Lower leg skin (tissue), 4 donors: ENCODE results near the gene GPR45. TPM values are rescaled to one million over a fixed set of nuclear protein-coding genes. Genes with fewer than 3 reads are reported as not detected.
A peak's percentile ranks its signal among the peaks of the same experiment; 100 is the strongest.

Experiments used
- DNase-seq, 2 donors: peaks; one replicate each; pipeline ENCODE4 v3.0.0-alpha.2; 2019; ENCODE audit warnings: low spot score in 2 of 2
- H3K4me3 ChIP-seq: fragments of 200-600 bp; sonication (generic); 2 replicates; pipeline ENCODE4 v1.5.1; 2017; ENCODE audit warnings: mild to moderate bottlenecking, low read depth; ENCODE audit not compliant: poor library complexity, severe bottlenecking
- POLR2A ChIP-seq, 2 donors: fragments of 450-650 bp; IDR thresholded peaks; one replicate each; pipeline ENCODE4 v1.6.1; 2016 to 2017; ENCODE audit warnings: antibody characterized with exemption in 2 of 2, mild to moderate bottlenecking in 1 of 2, moderate library complexity in 1 of 2
- WGBS, 2 donors: methylation state at CpG; one replicate each; pipeline ENCODE4 v1.1.5; 2018; 5-methylcytosine and 5-hydroxymethylcytosine counted together
- intact Hi-C: fragments of 100-400 bp; cut with DNase I; formaldehyde crosslinking; loops from one replicate; pipeline ENCODE4 v1.15.0; 2023; ENCODE audit warnings: low total_unique reads
- total RNA-seq, 4 donors: library from RNA; depleted of rRNA; stranded (reverse); fragments of >200 nt; gene quantifications; one replicate each; pipeline ENCODE4 v1.1.0, GENCODE V29; 2016
- TF ChIP-seq, protein P1 (sequence below), 3 donors: fragments of 450-650 bp; IDR thresholded peaks; one replicate each; pipeline ENCODE4 v1.5.1; 2016; ENCODE audit warnings: antibody characterized with exemption in 3 of 3, mild to moderate bottlenecking in 3 of 3, moderate library complexity in 2 of 3

Gene GPR45
- total RNA-seq, 4 donors from 2014 or later, result not detected

DNA sequence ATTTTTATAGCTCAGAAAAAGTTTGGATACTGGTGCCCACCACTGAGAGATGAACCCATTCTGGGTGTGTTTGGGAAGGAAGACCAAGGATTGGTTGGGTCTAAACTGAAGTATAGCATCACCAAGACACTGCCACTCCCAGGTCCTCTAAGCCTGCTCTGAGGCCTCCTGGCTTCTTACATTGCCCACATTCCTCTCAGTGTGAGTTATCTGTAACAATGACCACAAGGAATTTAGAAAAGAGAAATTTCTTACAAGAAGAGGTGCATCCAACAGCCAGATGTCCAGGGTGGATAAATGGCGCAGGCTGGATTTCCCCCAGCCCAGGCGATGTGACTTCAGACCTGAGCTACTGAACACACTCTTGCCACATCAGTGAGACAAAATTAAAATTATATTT, 1.6 kb upstream of the GPR45 start:
- TF ChIP-seq, protein P1, sequence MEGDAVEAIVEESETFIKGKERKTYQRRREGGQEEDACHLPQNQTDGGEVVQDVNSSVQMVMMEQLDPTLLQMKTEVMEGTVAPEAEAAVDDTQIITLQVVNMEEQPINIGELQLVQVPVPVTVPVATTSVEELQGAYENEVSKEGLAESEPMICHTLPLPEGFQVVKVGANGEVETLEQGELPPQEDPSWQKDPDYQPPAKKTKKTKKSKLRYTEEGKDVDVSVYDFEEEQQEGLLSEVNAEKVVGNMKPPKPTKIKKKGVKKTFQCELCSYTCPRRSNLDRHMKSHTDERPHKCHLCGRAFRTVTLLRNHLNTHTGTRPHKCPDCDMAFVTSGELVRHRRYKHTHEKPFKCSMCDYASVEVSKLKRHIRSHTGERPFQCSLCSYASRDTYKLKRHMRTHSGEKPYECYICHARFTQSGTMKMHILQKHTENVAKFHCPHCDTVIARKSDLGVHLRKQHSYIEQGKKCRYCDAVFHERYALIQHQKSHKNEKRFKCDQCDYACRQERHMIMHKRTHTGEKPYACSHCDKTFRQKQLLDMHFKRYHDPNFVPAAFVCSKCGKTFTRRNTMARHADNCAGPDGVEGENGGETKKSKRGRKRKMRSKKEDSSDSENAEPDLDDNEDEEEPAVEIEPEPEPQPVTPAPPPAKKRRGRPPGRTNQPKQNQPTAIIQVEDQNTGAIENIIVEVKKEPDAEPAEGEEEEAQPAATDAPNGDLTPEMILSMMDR (IDR thresholded peaks at IDR 0.05), result no peak
- TF ChIP-seq POLR2A (IDR thresholded peaks at IDR 0.05), result no peak
- WGBS, 2 donors, result 84 to 94% methylated on average over 2 of the region's 2 CpGs
- intact Hi-C loops, result loop anchor here (5.0 kb wide), 1 partner anchor 123 kb away; no protein-coding TSS in a partner anchor
- DNase-seq, result no peak
- H3K4me3 ChIP-seq, result no peak overlapping the region

DNA sequence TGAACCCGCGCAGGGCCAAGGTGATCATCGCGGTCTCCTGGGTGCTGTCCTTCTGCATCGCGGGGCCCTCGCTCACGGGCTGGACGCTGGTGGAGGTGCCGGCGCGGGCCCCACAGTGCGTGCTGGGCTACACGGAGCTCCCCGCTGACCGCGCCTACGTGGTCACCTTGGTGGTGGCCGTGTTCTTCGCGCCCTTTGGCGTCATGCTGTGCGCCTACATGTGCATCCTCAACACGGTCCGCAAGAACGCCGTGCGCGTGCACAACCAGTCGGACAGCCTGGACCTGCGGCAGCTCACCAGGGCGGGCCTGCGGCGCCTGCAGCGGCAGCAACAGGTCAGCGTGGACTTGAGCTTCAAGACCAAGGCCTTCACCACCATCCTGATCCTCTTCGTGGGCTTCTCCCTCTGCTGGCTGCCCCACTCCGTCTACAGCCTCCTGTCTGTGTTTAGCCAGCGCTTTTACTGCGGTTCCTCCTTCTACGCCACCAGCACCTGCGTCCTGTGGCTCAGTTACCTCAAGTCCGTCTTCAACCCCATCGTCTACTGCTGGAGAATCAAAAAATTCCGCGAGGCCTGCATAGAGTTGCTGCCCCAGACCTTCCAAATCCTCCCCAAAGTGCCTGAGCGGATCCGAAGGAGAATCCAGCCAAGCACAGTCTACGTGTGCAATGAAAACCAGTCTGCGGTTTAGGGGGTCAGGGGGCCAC, 897 bp downstream of the GPR45 start:
- DNase-seq, result peak in 1 of 2 donors; percentile 66
- intact Hi-C loops, result no loop called here
- WGBS, 2 donors, result 96 to 97% methylated on average over 47 to 50 of the region's 50 CpGs
- no peak for TF ChIP-seq POLR2A (IDR thresholded peaks at IDR 0.05)
- TF ChIP-seq, protein P1 (IDR thresholded peaks at IDR 0.05), result no peak
- H3K4me3 ChIP-seq, result no peak overlapping the region

DNA sequence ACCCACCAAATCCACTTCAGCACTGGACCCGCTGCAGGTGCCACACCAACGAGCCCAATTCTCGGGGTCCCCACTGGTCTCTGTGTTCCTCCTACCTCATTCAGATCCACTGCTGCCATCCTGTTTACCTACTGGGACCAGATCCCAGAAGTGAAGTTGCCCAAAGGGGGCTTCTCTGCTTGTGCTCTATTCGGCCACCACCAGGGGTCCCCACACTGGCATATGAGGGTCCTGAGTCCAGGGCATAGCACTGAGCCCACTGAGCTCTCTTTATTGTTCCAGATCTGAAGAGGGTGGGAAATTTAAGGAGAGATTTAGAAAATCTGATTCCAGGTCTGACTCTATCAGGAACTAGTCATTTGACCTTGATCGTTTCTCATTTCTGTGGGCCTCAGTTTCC, 2.4 kb downstream of the GPR45 start:
- intact Hi-C loops, result no loop called here
- no peak overlapping the region for H3K4me3 ChIP-seq
- WGBS, 2 donors, result 59 to 60% methylated on average over 5 of the region's 5 CpGs
- no peak for TF ChIP-seq POLR2A (IDR thresholded peaks at IDR 0.05)
- TF ChIP-seq, protein P1 (IDR thresholded peaks at IDR 0.05), result no peak
- peak in 1 of 2 donors; percentile 53 for DNase-seq

DNA sequence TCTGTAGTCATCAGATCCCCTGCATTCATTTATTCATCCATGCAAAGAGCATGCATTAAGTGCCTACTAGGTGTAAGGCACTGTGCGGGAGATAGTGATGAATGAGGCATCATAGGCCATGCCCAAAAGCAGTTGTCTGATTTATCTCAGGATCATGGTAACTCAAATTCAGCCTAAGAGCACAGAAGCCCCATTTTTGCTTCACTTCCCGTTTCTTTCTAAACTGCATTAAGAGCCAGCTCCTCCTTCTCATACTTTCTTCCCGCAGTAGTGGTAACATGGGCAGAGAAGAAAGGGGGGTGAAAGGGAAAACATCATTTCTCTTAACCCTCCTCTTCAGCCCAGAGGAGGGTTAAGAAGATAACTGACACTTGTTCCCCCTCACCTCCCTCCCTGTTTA, 2.9 kb downstream of the GPR45 start:
- WGBS, 2 donors, result 65 to 68% methylated on average over 3 of the region's 3 CpGs
- TF ChIP-seq, protein P1 (IDR thresholded peaks at IDR 0.05), result no peak
- no peak for TF ChIP-seq POLR2A (IDR thresholded peaks at IDR 0.05)
- no peak for DNase-seq
- intact Hi-C loops, result no loop called here
- no peak overlapping the region for H3K4me3 ChIP-seq

DNA sequence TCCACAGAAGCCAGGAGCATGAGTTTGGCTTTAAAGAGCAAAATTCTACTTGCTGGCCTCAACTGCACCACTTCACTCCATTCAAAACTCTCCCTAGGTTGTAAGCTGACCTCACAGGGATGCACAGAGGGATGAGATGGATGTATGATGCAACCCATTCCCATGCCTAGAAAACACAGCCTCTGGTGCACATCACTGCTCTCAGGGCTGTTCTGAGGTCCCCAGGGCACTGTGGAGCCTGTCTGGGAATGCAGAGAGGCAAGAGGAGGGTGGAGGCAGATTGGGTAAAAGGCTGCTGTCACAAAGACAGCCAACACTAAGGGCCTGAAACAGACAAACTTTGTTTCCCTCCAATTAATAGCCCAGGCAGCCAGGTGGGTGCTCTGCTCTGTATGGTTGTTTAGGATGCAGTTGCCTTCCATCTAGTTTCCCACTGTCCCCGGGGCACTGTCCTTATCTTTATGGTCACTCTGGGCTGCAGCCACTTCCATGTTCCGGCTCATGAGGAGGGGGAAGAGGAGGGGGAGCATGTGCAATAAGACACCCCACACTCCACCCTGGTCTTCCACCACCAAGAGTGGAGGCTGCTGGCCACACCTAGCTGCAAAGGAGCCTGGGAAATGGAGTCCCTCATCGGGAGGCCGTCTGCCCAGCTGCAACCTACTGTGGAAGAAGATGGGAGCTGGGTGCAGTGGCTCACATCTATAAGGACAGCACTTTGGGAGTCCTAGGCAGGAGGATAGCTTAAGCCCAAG, 7.0 kb downstream of the GPR45 start:
- TF ChIP-seq, protein P1 (IDR thresholded peaks at IDR 0.05), result no peak
- TF ChIP-seq POLR2A (IDR thresholded peaks at IDR 0.05), result no peak
- H3K4me3 ChIP-seq, result no peak overlapping the region
- intact Hi-C loops, result no loop called here
- 50 to 69% methylated on average over 3 to 4 of the region's 4 CpGs for WGBS, 2 donors
- no peak for DNase-seq
